GM21576 (cell line): Measurements from ENCODE around the gene PARP9.

Experiments
- ATAC-seq: cut with Tn5 transposase; IDR thresholded peaks from one replicate; pipeline ENCODE4 v1.9.1; 2021; ENCODE audit warnings: mild to moderate bottlenecking, moderate library complexity; ENCODE audit not compliant: unreplicated experiment

The PARP9 gene

GRCh38 chr3:122564155-122564912, at the start of gene PARP9, which contains the start of gene DTX3L:
PARP9 (minus strand) TSS chr3:122564300; CDS start chr3:122559620, 4,680 bp downstream.
DTX3L (plus strand) TSS chr3:122564338; CDS start chr3:122564427, 89 bp downstream.
- ATAC-seq, result peak; percentile 52

- no peak for ATAC-seq
Observed at GRCh38 chr3:122612696-122613095, 48.6 kb upstream of the PARP9 start.

DNA sequence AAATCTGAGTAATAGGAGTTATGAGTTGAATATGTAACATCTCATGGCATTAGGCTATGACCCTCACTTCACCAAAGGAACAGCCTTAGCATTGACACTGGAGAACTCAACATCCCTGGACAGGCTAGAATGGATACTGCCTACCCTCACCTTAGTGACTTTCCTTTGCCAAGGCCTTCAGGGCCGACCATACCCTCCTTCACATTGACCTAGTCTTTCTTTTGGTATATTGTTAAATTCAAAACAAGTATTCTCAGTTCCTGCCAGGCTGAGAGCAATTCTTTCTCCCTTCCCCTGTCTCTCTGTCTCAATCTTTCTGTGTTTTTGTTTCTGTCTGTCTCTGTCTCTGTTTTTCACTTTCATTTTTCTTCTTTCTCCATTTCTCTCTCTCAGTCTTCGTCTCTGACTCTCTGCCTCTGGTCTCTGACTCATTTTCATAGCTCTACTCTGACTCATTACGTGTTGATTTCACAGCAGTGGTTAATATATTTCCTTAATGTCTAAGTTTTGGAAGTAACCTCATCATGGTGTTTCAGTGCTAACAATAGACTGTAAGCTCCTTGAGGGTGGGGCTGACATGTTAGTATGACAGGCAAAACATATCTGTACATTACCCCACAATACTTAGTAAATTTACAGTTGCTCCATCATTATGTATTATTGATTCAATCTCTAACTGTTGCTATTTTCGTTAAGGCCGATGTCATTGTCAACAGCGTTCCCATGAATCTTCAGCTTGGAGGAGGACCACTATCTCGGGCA, 45.9 kb upstream of the PARP9 start:
- peak; percentile 94 for ATAC-seq

DNA sequence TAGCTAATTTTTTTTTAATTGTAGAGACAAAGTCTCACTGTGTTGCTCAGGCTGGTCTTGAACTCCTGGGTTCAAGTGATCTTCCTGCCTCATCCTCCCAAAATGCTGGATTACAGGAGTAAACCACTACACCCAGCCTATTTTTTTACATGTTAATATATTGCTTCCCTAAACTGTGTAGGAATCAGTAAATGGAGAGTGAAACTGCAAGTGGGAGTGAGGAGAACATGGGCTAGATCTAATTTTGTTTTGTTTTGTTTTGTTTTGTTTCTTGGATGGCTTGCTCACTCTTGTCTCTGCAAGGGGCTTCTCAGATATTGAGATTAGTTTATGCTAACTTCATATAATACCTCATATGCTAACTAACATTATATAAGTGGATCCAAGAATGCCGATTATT, 44.8 kb upstream of the PARP9 start:
- no peak for ATAC-seq

GRCh38 chr3:122606330-122606729, 42.2 kb upstream of the PARP9 start:
- ATAC-seq, result no peak

GRCh38 chr3:122603056-122603455, 39.0 kb upstream of the PARP9 start:
- no peak for ATAC-seq

GRCh38 chr3:122602011-122602710, 38.1 kb upstream of the PARP9 start:
- ATAC-seq, result no peak

GRCh38 chr3:122598556-122598955, 34.5 kb upstream of the PARP9 start:
- ATAC-seq, result no peak

DNA sequence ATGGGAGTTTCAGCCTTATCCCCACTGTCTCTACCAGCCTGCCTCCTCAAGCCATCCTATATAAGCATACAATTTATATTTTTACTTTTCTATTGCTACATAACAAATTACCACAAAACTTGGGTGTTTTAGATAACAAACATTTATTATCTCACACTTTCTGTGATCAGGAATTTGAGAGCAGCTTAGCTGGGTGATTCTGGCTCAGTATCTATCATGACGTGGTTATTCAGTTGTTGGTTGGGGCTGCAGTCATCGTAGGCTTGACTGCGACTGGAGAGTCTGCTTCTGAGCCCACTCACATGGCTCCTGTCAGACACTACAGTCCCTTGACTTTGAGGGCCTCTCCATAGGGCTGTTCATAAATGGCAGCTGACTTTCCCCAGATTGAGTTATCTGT, 34.1 kb upstream of the PARP9 start:
- no peak for ATAC-seq

- no peak for ATAC-seq
Observed at GRCh38 chr3:122594025-122594424, 29.9 kb upstream of the PARP9 start.

- no peak for ATAC-seq
Observed at GRCh38 chr3:122590610-122591009, 26.5 kb upstream of the PARP9 start.

DNA sequence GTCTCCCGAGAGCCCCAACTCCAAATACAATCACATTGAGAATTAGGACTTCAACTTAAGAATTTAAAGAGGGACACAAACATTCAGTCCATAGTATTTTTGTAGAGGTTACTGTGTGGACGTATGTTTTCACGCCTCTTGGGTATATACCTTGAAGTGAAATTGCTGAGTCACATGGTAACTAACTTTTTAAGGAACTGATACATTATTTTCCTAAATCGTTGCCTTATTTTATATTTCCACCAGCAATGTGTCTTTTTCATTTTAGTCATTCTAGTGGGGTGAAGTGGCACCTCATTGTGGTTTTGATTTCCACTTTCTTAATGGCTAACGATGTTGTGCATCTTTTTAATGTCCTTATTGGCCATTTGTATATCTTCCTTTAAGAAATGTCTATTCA, 25.2 kb upstream of the PARP9 start:
- ATAC-seq, result peak; percentile 73

- ATAC-seq, result no peak
Observed at GRCh38 chr3:122587572-122587971, 23.5 kb upstream of the PARP9 start.

DNA sequence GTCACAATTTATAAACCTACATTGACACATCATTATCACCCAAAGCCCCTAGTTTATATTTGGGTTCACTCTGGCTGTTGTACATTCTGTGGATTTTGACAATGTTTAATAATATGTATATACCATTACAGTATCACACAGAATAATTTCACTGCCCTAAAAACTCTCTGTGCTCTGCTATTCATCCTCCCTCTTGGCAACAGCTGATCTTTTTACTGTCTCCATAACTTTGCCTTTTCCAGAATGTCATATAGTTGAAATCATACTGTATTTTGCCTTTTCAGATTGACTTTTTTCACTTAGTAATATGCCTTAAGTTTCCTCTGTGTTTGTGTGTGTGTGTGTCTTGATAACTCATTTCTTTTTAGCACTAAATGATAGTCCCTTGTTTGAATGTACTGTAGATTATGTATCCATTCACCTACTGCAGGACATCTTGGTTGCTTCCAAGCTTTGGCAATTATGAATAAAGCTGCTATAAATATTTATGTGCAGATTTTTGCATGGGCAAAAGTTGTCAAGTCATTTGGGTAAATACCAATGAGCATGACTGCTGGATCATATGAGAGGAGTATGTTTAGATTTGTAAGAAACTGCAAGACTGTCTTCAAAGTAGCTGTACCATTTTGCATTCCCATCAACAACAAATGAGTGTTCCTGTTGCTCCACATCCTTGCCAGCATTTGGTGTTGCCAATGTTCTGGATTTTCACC, 22.8 kb upstream of the PARP9 start:
- ATAC-seq, result no peak

GRCh38 chr3:122586098-122586497, 22.0 kb upstream of the PARP9 start:
- no peak for ATAC-seq

DNA sequence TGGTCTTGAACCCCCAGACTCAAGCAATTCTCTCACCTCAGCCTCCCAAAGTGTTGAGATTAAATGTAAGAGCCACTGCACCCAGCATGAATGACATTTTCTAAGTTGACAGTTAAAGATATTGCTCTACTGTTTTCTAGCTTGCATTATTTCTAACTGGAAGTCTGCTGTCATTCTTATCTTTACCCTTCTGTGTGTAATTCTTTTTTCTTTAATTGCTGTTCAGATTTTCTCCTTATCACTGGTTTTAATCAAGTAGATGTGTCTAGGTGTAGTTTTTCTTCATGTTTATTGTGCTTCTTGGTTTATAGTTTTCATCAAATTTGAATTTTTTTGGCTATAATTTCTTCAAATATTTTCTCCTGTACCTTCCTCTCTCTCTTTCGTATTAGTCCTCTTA, 18.3 kb upstream of the PARP9 start:
- no peak for ATAC-seq

- ATAC-seq, result no peak
Observed at GRCh38 chr3:122581622-122582021, 17.5 kb upstream of the PARP9 start.

- no peak for ATAC-seq
Observed at GRCh38 chr3:122580470-122580869, 16.4 kb upstream of the PARP9 start.

- no peak for ATAC-seq
Observed at GRCh38 chr3:122578069-122578740, 14.1 kb upstream of the PARP9 start.

GRCh38 chr3:122577409-122578031, 13.4 kb upstream of the PARP9 start, which contains the start of gene PARP15:
PARP15 (plus strand) TSS chr3:122577650; CDS start chr3:122577668, 18 bp downstream.
- no peak for ATAC-seq
